ENCODE results near the gene SALL4.

The SALL4 gene

DNA sequence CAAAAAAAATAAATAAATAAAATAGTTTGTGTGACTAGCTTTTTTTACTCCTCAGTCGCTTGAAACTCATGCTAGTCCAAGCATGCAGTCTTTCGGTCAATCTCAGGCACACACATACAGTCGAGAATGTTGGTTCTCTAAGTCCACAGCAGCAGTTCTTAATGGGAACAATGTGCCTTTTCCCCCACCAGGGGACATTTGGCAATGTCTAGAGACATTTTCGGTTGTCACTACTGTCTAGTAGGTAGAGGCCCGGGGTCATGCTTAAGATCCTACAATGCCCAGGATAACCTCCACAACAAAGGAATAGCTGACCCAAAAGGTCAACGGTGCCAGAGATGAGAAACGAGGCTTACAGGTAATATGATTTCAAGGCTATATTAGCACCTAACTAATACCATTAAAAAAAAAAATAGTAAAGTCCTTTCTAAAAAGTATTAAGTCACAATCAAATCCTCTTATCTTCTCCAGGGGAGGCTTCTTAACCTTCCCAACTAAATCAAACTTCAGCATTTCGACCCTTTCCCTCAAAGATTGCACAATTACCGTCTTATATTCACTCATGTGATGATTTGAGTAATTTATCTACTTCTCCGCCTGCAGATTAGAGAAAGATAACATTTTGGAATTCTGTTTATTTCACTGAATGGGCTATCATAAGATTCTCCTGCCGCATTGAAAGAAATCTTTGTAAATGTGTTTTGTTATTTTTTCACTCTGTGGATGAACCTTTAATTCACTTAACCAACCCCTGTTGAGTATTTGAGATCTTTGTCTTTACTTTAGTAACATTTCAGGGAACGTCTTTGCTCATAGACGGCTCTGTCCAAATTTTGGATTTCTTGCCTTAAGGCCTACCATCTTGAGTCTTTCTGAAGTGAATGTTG, 8.1 kb upstream of the SALL4 start:
- H3K36me3 ChIP-seq, result no peaks in the 10 kb centered on the region
- no peaks in the 10 kb centered on the region for H3K4me1 ChIP-seq (ENCODE audit: control insufficient read depth in 1 of 2, insufficient read depth in 1 of 2, low read depth in 1 of 2, low read length in 1 of 2)
- TF ChIP-seq CTCF (IDR thresholded peaks at IDR 0.05), result no peak
- H3K4me3 ChIP-seq (ENCODE audit: low read depth in 1 of 2, low read length in 1 of 2), result no peak overlapping the region
- H3K27me3 ChIP-seq, result peaks cover 4% of the 10 kb centered on the region
- H3K9me3 ChIP-seq, result no peaks in the 10 kb centered on the region
- H3K27ac ChIP-seq, result no peak overlapping the region

DNA sequence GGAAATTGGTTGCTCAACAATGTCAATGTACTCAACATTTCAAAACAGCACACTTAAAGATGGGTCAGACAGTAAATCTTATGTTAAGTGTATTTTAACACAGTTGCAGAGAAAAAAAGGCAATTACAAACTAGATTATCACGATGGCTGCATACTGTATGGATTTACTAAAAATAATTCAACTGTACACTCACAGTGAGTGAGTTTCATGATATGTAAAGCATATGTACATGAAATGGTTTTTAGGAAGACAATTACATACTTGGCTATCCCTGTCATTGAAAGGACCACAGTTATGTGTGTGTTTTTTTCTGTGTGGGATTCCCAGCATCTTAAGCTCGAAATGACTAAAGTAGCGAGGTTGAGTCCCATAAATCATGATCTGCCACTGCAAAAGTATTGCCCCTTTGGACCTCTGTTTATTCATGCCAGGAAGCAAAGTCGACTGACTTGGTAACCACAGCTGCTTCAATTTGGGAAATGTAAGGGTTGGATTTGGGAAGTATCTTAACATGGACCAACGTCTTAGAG, 5.5 kb upstream of the SALL4 start:
- Histone ChIP-seq H3K27me3 (peaks cover 30% of the 10 kb centered on the region), H3K9me3 (no peaks in the 10 kb centered on the region), H3K4me3 (ENCODE audit: low read depth in 1 of 2, low read length in 1 of 2) (no peak overlapping the region), H3K36me3 (no peaks in the 10 kb centered on the region), H3K4me1 (ENCODE audit: control insufficient read depth in 1 of 2, insufficient read depth in 1 of 2, low read depth in 1 of 2, low read length in 1 of 2) (no peaks in the 10 kb centered on the region), H3K27ac (no peak overlapping the region)
- no peak for TF ChIP-seq CTCF (IDR thresholded peaks at IDR 0.05)

GRCh38 chr20:51804754-51805153, 2.4 kb upstream of the SALL4 start:
- peaks cover 17 to 18% of the 10 kb centered on the region in 2 experiments for H3K4me1 ChIP-seq (ENCODE audit: control insufficient read depth in 1 of 2, insufficient read depth in 1 of 2, low read depth in 1 of 2, low read length in 1 of 2)
- H3K27ac ChIP-seq, result no peak overlapping the region
- no peaks in the 10 kb centered on the region for H3K9me3 ChIP-seq
- no peaks in the 10 kb centered on the region for H3K36me3 ChIP-seq
- no peak for TF ChIP-seq CTCF (IDR thresholded peaks at IDR 0.05)
- no peak overlapping the region for H3K4me3 ChIP-seq (ENCODE audit: low read depth in 1 of 2, low read length in 1 of 2)
- peaks cover 60% of the 10 kb centered on the region for H3K27me3 ChIP-seq

GRCh38 chr20:51803148-51803854, 980 bp upstream of the SALL4 start:
- peaks cover 21 to 24% of the 10 kb centered on the region in 2 experiments for H3K4me1 ChIP-seq (ENCODE audit: control insufficient read depth in 1 of 2, insufficient read depth in 1 of 2, low read depth in 1 of 2, low read length in 1 of 2)
- H3K27me3 ChIP-seq, result peaks cover 75% of the 10 kb centered on the region
- no peak overlapping the region for H3K27ac ChIP-seq
- H3K36me3 ChIP-seq, result no peaks in the 10 kb centered on the region
- no peak for TF ChIP-seq CTCF (IDR thresholded peaks at IDR 0.05)
- no peaks in the 10 kb centered on the region for H3K9me3 ChIP-seq
- no peak overlapping the region for H3K4me3 ChIP-seq (ENCODE audit: low read depth in 1 of 2, low read length in 1 of 2)

- TF ChIP-seq CTCF (IDR thresholded peaks at IDR 0.05), result no peak
- no peak overlapping the region for H3K4me3 ChIP-seq (ENCODE audit: low read depth in 1 of 2, low read length in 1 of 2)
- no peaks in the 10 kb centered on the region for H3K9me3 ChIP-seq
- H3K27me3 ChIP-seq, result peaks cover 83% of the 10 kb centered on the region
- H3K27ac ChIP-seq, result no peak overlapping the region
- peaks cover 21 to 24% of the 10 kb centered on the region in 2 experiments for H3K4me1 ChIP-seq (ENCODE audit: control insufficient read depth in 1 of 2, insufficient read depth in 1 of 2, low read depth in 1 of 2, low read length in 1 of 2)
- no peaks in the 10 kb centered on the region for H3K36me3 ChIP-seq
Observed at GRCh38 chr20:51801823-51802123, 548 bp downstream of the SALL4 start.
